ENCODE measurements around the gene INPP4B.

DNA sequence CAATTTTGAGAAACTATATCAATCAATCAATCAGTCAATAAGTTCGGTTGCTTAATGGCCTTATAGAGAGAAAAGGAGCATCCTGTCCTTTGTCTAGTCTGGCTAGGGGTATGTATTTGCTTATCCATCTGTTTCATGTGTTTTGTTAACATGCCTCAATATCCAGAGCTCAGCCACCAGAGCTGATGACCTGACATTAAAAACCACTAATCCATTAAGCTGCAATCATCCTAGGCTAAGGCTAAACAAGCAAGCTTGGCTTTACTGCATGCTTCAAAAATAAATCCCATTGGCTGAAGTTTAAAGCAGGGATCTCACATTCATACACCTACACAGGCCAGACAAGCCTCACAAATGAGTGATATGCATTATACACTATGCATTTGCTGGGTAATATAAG is 139.7 kb downstream of the INPP4B start:
- TF ChIP-seq RAD21 (IDR thresholded peaks at IDR 0.05; ENCODE audit: low read length): no peak
- TF ChIP-seq, protein P1, sequence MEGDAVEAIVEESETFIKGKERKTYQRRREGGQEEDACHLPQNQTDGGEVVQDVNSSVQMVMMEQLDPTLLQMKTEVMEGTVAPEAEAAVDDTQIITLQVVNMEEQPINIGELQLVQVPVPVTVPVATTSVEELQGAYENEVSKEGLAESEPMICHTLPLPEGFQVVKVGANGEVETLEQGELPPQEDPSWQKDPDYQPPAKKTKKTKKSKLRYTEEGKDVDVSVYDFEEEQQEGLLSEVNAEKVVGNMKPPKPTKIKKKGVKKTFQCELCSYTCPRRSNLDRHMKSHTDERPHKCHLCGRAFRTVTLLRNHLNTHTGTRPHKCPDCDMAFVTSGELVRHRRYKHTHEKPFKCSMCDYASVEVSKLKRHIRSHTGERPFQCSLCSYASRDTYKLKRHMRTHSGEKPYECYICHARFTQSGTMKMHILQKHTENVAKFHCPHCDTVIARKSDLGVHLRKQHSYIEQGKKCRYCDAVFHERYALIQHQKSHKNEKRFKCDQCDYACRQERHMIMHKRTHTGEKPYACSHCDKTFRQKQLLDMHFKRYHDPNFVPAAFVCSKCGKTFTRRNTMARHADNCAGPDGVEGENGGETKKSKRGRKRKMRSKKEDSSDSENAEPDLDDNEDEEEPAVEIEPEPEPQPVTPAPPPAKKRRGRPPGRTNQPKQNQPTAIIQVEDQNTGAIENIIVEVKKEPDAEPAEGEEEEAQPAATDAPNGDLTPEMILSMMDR (conservative IDR thresholded peaks at IDR 0.05; ENCODE audit: low read depth, low read length): no peak
- TF ChIP-seq MAZ (IDR thresholded peaks at IDR 0.05; ENCODE audit: borderline replicate concordance, low read depth, low read length): no peak
- no peak for TF ChIP-seq POLR2A (IDR thresholded peaks at IDR 0.05; ENCODE audit: low read depth, low read length)
- TF ChIP-seq, protein P2, sequence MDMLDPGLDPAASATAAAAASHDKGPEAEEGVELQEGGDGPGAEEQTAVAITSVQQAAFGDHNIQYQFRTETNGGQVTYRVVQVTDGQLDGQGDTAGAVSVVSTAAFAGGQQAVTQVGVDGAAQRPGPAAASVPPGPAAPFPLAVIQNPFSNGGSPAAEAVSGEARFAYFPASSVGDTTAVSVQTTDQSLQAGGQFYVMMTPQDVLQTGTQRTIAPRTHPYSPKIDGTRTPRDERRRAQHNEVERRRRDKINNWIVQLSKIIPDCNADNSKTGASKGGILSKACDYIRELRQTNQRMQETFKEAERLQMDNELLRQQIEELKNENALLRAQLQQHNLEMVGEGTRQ (IDR thresholded peaks at IDR 0.05; ENCODE audit: low read depth, low read length): no peak
- no peak for TF ChIP-seq MAFK (IDR thresholded peaks at IDR 0.05; ENCODE audit: low read depth, low read length)
- TF ChIP-seq, protein P3, sequence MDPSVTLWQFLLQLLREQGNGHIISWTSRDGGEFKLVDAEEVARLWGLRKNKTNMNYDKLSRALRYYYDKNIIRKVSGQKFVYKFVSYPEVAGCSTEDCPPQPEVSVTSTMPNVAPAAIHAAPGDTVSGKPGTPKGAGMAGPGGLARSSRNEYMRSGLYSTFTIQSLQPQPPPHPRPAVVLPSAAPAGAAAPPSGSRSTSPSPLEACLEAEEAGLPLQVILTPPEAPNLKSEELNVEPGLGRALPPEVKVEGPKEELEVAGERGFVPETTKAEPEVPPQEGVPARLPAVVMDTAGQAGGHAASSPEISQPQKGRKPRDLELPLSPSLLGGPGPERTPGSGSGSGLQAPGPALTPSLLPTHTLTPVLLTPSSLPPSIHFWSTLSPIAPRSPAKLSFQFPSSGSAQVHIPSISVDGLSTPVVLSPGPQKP (IDR thresholded peaks at IDR 0.05; ENCODE audit: borderline replicate concordance, low read depth, low read length): no peak
